HG03175 (cell line): ENCODE measurements around the gene HCN1.
"Not testable (repeated sequence)": the region's sequence is repeated elsewhere in the genome, so short reads cannot be mapped to it uniquely, and the experiment has no call there.

Experiments
- ATAC-seq: cut with Tn5 transposase; IDR thresholded peaks from one replicate; pipeline ENCODE4 v1.9.1; 2021; ENCODE audit warnings: mild to moderate bottlenecking, moderate library complexity; ENCODE audit not compliant: unreplicated experiment

The HCN1 gene

GRCh38 chr5:45437752-45438151, 258.4 kb downstream of the HCN1 start:
- no peak for ATAC-seq

- ATAC-seq = no peak
These were observed 278.7 kb downstream of the HCN1 start for GRCh38 chr5:45417285-45417998.

- no peak for ATAC-seq
These were observed 281.3 kb downstream of the HCN1 start for GRCh38 chr5:45414620-45415573.

GRCh38 chr5:45411971-45412612, 284.1 kb downstream of the HCN1 start:
- ATAC-seq = no peak

- ATAC-seq = no peak
These were observed 285.7 kb downstream of the HCN1 start for GRCh38 chr5:45410304-45410995.

- no peak for ATAC-seq
These were observed 288.1 kb downstream of the HCN1 start for GRCh38 chr5:45408067-45408466.

- ATAC-seq = no peak
These were observed 293.2 kb downstream of the HCN1 start for GRCh38 chr5:45402804-45403455.

- no peak for ATAC-seq
These were observed 297.1 kb downstream of the HCN1 start for GRCh38 chr5:45399041-45399440.

GRCh38 chr5:45385321-45386058, 310.7 kb downstream of the HCN1 start:
- no peak for ATAC-seq

- no peak for ATAC-seq
These were observed 312.2 kb downstream of the HCN1 start for GRCh38 chr5:45383985-45384384.

- ATAC-seq = no peak
These were observed 313.6 kb downstream of the HCN1 start for GRCh38 chr5:45382583-45382982.

- ATAC-seq = no peak
These were observed 319.8 kb downstream of the HCN1 start for GRCh38 chr5:45376417-45376816.

- ATAC-seq = no peak
These were observed 323.6 kb downstream of the HCN1 start for GRCh38 chr5:45372629-45373028.

GRCh38 chr5:45371423-45371822, 324.8 kb downstream of the HCN1 start:
- not testable (repeated sequence) for ATAC-seq

GRCh38 chr5:45355189-45355992, 340.8 kb downstream of the HCN1 start:
- no peak for ATAC-seq

- no peak for ATAC-seq
These were observed 359.7 kb downstream of the HCN1 start for GRCh38 chr5:45336464-45336863.

- ATAC-seq = no peak
These were observed 360.2 kb downstream of the HCN1 start for GRCh38 chr5:45335978-45336377.

GRCh38 chr5:45335346-45335745, 360.8 kb downstream of the HCN1 start:
- ATAC-seq = no peak

GRCh38 chr5:45334939-45335338, 361.2 kb downstream of the HCN1 start:
- ATAC-seq = no peak
